Activated CD4-positive, alpha-beta T cell treated with anti-CD3 and anti-CD28 coated beads, Interleukin-2, Interleukin-6, amounts not matched to agents 100 ng/mL and 50 ng/mL, durations not matched to agents 16 hours and 8 hours (primary cell): ENCODE data around the gene RITA1.

Experiments
- DNase-seq: peaks from one replicate; pipeline ENCODE4 v3.0.0-alpha.2; 2020

Gene RITA1

DNA sequence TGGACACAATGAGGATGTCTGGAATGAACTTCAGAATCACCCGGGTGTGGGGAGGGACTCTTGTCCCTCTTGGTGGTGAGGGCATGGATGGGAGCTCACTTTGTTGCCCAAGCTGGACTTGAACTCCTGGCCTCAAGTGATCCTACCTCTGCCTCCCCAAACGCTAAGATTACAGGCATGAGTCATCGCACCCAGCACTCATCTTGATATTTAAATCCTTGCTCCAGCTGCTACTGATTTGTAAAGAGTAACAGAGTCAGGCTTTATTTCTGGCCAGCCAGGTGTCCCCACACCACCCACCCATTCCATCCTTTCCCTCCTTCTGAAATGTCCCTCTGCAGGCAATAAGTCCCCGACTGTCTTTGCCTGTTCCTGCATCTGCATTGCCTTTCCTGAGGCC lies 5.2 kb upstream of the RITA1 start:
- DNase-seq = no peak

GRCh38 chr12:113181975-113182374 lies 3.5 kb upstream of the RITA1 start:
- no peak for DNase-seq

GRCh38 chr12:113183030-113183589 lies 2.4 kb upstream of the RITA1 start:
- DNase-seq = no peak

DNA sequence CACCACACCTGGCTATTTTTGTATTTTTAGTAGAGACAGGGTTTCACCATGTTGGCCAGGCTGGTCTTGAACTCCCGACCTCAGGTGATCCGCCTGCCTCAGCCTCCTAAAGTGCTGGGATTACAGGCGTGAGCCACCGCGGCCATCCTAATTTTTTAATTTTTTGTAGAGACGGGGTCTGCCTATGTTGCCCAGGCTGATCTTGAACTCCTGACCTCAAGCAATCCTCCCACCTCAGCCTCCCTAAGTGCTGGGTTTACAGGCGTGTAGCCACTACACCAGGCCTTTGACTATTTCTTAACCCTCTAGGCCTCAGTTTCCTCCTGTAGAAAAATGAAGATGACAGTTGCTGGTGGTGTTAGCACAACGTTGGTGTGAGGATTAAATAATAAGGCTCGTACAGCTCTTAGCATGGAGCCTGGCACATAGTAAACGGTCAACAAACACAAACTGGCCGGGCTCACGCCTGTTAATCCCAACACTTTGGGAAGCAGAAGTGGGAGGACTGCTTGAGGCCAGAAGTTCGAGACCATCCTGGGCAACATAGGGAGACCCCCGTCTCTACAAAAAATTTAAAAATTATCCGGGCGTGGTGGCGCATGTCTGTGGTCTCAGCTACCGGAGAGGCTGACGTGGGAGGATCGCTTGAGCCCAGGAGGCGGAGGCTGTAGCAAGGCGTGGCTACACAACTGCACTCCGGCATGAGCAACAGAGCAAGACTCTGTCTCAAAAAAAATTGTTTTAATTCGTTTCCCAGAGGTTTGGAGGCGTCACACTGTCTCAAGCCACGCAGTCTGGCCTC lies 1.2 kb upstream of the RITA1 start:
- DNase-seq = no peak

DNA sequence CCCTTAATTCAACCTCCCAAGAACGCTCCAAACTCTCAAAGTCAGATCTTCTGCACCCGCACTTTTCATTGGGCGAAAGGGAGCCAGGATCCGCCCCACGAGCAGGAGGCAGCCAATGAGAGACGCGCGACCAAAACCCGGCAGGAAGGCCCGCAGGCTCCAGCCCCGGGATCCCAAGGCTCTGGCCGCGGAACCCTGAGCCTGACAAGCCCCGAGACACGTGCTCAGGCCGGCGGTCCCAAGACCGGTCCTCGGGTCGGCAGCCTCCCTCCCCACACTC lies 681 bp upstream of the RITA1 start:
- peak; percentile 94 for DNase-seq

DNA sequence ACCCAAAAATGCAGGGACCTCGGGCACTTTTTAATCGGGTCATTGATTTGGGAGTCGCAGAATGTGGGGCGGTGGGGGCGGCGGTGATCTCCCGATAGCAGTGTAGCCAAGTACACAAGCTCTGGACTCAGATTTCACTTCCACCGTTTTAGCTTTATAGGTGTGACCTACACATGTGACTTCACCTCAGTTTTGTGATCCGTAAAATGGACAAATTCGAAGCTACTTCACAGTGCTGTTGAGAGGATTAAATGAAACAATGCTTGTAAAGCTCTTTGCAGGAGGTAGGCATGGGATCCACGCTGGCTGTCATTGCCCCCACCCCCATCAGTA lies 478 bp downstream of the RITA1 start:
- DNase-seq = peak; percentile 35

DNA sequence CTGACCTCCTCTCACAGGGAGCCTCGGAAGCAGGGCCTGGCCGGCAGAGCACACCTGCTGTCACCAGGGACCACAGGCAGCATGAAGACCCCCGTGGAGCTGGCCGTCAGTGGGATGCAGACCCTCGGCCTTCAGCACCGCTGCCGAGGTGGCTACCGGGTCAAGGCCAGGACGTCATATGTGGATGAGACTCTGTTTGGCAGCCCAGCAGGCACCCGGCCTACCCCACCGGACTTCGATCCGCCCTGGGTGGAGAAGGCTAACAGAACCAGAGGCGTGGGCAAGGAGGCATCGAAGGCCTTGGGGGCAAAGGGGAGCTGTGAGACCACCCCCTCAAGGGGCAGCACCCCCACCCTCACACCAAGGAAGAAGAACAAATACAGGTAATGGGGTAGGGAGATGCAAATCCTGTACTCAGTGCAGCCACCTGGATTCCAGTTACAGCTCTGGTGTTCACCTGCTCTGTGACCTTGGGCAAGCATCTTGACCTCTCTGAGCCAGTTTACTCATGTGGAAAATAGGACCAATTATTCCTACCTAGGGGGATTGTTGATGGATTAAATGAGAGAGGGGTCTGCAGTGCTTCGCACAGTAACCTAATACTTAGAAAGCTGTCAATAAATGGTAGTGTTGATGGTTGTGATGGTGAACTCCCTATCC lies 1.3 kb downstream of the RITA1 start:
- DNase-seq = no peak

GRCh38 chr12:113189361-113189760 lies 3.8 kb downstream of the RITA1 start:
- no peak for DNase-seq

DNA sequence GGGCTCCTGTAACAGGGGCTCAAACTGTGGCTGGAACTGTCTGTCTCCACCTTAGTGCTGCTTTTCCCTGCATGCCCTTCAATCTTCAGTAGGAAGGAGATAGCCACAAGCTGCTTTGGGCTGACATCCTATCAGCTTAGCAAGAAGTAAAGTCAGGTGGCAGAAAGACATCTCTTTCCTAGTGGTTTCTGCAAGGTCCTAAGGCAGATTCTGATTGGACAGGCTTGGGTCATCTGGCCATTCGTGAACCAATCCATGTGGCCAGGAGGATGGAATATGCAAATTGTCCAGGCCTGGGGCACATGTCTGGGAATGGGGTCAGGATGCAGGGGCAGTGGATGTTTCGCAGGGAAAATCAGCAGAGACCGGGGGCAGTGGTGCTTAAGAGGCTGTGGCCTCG lies 5.2 kb downstream of the RITA1 start:
- DNase-seq = peak; percentile 9

- DNase-seq = no peak
Observed at GRCh38 chr12:113191227-113191626, 5.7 kb downstream of the RITA1 start.

GRCh38 chr12:113194971-113195391 lies 9.5 kb downstream of the RITA1 start:
- no peak for DNase-seq

GRCh38 chr12:113195598-113195997 lies 10.1 kb downstream of the RITA1 start:
- DNase-seq = no peak

- no peak for DNase-seq
Observed at GRCh38 chr12:113196582-113196981, 11.1 kb downstream of the RITA1 start.

- peak; percentile 71 for DNase-seq
Observed at GRCh38 chr12:113196990-113197389, 11.5 kb downstream of the RITA1 start.

DNA sequence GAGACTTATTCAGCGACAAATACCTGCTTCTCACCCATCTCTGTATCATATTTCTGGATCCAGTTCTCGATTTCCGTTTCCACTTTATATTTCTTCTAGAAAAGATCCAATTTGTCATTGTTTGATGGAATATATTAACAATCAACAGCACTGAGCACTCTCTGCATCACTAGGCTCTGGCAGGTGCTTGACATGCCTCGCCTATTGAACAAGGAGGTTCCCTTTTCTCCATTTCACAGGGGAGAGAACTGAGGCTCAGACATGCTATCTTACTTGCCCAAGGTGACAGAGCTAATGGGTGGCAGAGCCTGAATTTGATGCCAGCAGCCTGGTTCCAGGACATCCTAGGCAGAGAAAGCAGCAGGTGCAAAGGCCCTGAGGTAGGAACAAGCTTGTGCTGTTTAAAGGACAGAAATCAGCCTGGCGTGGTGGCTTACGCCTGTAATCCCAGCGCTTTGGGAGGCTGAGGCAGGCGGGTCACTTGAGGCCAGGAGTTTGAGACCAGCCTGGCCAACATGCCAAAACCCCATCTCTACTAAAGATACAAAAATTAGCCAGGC lies 12.1 kb downstream of the RITA1 start:
- no peak for DNase-seq

GRCh38 chr12:113198296-113198695 lies 12.8 kb downstream of the RITA1 start:
- DNase-seq = no peak

GRCh38 chr12:113200021-113200797 lies 14.7 kb downstream of the RITA1 start:
- no peak for DNase-seq

- no peak for DNase-seq
Observed at GRCh38 chr12:113201187-113202177, 16.0 kb downstream of the RITA1 start.

DNA sequence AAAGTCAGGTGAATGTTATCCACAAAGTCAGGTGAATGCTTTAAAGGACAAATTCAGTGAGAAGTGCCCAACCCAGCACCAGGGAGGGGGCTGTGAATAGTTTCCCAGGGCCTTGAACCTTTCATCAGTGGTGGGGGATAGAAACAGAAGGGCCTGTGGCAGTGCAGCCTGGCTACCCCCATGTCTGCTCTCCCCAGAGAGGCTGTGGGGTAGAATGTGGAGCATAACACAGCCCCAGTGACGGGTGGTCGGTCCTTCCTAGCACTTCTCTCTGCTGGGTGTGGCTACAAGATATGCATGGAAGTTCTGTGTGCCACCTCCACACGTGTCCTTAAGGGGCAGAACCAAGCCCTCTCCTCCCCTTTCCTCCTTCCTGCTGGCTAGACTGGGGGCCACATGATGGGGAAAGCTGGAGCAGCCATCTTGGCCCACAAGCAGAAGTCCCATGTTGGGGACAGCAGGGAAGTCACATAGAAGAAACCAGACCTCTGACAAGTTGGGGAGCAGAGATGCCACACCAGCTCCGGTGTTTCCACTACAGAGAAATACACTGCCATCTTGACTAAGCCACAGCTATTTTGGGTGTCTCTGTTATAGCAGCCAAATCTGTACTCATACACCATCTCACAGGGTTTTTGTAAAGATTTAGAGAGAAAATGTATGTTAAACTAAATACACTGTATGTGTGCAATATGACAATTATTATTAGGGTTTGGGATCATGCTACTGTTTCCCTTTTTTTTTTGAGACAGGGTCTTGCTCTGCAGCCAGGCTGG lies 17.0 kb downstream of the RITA1 start:
- DNase-seq = no peak

GRCh38 chr12:113203852-113204760 lies 18.6 kb downstream of the RITA1 start:
- DNase-seq = peak; percentile 16
